GM13976 (cell line): ENCODE data around the gene FAN1.

Source experiments
- DNase-seq: peaks from one replicate; pipeline ENCODE4 v3.0.0; 2012; ENCODE audit warnings: low spot score
- in situ Hi-C: fragments of 300-500 bp; cut with MboI; formaldehyde crosslinking; loops from one replicate; pipeline ENCODE4 v1.12.0; 2022; ENCODE audit warnings: low sequenced_read_pairs, mixed read lengths, inconsistent platforms; ENCODE audit not compliant: unreplicated experiment
- TF ChIP-seq, protein P1 (sequence below): IDR thresholded peaks from 2 replicates; pipeline ENCODE4 v1.5.1; 2012; ENCODE audit warnings: borderline replicate concordance, mild to moderate bottlenecking; ENCODE audit not compliant: insufficient read depth; ENCODE audit errors: extremely low read depth, missing control alignments, control extremely low read depth

The FAN1 gene

DNA sequence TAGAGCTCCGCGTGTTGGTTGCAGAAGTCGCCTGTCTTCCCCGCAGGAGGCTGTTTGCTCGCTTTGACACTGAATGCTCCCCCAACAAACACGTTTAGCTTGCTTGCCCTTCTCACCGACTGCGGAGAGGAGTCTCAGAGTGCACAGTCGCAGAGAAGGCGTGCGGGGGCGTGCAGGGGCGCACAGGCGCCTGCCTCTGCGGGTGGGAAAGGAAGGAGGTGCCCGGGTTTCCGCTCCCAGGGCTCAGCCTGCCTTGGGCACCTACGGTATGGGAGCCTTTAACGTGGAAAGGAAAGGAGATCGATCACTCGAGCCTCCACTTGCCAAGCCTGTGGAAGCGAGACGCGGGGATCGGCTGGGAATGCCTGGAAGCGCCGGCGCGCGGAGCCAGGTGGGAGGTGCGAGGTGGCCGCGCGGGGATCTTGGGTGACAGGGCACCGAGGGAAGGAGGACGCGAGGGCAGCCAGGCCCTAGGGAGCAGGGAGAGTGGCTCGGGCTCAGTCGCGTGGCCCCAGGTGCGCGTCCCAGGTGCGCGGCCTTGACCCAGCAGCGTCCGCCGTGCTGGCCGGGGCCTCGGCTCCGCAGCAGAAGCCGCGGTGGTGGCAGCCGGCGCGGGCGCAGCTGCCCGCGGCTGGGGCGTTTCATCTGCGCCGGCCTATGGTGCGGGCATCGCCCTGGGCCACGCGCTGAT lies at the start of gene FAN1:
TSS of gene FAN1 (plus strand) at position 419 of the 691 bp plus-strand sequence. CDS start 749 bp downstream, outside the sequence.
- TF ChIP-seq, protein P1, sequence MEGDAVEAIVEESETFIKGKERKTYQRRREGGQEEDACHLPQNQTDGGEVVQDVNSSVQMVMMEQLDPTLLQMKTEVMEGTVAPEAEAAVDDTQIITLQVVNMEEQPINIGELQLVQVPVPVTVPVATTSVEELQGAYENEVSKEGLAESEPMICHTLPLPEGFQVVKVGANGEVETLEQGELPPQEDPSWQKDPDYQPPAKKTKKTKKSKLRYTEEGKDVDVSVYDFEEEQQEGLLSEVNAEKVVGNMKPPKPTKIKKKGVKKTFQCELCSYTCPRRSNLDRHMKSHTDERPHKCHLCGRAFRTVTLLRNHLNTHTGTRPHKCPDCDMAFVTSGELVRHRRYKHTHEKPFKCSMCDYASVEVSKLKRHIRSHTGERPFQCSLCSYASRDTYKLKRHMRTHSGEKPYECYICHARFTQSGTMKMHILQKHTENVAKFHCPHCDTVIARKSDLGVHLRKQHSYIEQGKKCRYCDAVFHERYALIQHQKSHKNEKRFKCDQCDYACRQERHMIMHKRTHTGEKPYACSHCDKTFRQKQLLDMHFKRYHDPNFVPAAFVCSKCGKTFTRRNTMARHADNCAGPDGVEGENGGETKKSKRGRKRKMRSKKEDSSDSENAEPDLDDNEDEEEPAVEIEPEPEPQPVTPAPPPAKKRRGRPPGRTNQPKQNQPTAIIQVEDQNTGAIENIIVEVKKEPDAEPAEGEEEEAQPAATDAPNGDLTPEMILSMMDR = no peak
- peak; percentile 92 for DNase-seq

DNA sequence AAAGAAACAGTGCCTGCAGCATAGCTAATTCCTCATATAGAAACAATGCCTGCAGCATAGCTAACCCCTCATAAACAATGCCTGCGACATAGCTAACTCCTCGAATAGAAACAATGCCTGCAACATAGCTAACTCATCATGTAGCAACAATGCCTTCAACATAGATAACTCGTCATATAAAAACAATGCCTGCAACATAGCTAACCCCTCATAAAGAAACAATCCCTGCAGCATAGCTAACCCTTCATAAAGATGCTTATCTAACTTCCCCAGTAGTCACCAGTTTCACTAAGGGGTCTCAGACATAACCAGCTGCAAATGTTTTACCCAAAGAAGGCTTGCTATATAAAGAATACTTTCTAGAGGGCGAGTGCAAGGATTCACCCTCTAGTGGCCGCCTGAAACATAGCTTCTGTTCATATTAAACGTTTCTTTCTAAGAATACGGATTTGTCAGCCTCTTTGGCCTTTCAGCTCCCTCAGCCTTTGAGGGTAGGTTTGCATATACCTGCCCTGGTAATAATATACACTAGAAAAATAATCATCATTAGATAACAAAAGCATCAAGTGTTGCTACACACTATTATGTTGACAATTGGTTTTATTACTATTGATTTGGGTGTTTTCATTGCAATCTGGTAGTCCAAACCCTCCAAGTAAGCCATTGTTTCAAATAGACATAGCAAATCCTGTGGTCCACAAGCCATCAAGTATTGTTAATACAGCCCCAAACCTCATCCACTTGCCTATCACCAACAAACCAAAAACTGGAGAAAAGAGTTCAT lies 44.4 kb upstream of the FAN1 start:
- TF ChIP-seq, protein P1 = peak; percentile 47
- DNase-seq = peak; percentile 39
- in situ Hi-C loops = no loop called here

More for the DNA sequence above, at the start of gene FAN1:
- in situ Hi-C loops = no loop called here

DNA sequence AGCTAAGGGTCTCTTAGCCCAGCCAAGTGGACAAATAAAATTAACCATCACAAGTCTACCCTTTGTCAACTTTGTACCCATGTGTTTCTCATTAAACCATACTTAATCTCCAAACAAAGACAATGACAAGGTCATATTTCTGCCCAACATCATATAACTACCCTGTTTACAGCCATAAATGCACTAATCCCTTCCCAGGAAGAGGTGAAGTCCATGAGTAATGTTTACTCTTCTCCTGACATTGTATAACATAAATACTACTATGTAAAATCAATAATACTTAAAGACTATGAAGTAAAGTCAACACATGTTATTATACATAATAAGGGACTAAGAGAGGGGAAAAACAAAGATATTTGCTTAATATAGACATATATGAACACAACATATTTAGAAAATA lies 38.5 kb upstream of the FAN1 start:
- TF ChIP-seq, protein P1 = no peak
- in situ Hi-C loops = no loop called here
- DNase-seq = no peak

DNA sequence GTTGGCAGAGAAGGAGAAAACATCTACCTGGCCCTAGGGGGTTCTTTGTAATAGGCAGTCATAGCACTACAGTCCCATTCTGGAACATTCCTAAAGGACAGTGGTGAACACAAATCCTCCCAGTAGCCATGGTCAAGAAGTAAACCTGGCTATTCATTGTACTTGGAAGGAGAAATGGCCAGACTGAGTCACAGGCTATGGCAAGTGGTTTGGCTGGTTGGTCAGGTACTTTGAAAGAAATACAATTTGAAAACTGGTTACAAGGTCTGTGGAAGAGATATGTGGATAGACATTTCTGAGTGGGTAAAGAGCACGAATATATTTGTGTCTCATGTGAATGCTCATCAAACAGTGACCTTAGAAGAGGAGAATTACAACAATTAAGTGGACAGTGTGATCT lies 33.0 kb upstream of the FAN1 start:
- in situ Hi-C loops = no loop called here
- no peak for DNase-seq
- TF ChIP-seq, protein P1 = no peak

DNA sequence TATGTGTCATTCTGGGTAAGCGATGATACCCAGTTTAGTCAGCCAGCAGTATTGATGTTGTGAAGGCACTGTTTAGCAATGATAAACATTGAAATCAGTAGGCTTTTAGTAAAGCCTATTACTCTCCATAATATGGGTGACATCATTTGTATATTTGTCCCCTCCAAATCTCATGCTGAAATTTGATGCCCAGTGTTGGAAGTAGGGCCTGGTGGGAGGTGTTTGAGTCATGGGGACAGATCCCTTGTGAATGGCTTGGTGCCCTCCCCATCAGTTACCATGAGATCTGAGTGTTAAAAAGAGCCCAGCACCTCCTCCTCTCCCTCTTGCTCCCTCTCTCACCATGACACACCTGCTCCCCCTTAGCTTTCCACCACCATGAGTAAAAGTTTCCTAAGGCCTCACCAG lies 31.4 kb upstream of the FAN1 start:
- in situ Hi-C loops = no loop called here
- no peak for DNase-seq
- TF ChIP-seq, protein P1 = no peak

DNA sequence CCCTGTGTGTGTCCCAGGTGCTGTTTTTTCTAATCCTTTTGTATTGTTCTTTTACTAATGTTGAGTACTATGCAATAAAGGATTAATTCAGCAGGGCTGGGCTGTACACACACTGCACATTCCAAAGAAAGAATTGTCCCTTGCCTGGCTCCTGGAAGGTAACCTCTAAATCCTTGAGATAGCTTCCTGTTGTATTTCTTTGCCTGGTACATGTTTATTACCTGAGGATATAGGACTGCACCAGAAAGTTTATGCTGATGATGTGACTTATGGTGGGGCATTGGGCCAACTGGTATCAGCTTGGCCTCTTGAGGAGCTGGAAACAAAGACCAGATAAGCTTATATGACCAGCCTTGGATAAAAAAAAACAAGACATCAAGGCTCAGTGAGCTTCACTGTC lies 26.6 kb upstream of the FAN1 start:
- no peak for DNase-seq
- TF ChIP-seq, protein P1 = no peak
- in situ Hi-C loops = no loop called here

DNA sequence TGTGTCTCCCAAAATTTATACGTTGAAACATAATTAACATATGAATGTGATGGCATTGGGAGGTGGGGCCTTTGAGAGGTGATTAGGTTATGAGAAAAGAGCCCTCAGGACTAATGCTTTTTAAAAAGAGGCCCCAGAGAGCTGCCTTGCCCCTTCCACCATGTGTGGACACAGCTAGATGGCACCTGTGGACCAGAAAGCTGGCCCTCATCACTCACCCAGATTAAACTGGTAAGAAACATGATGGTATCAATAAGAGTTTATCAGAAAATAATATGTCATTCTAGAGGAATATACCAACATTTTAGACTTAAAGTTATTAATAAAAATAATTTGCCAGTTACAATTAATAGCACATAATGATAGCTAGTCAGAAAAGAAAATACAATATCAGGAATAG lies 25.2 kb upstream of the FAN1 start:
- in situ Hi-C loops = no loop called here
- TF ChIP-seq, protein P1 = no peak
- no peak for DNase-seq
